GDM1 (cell line): ENCODE measurements around the gene RTL1.

Experiments used
- DNase-seq: peaks from one replicate; lab custom pipeline; 2025; lab: John Stamatoyannopoulos, UW

Gene RTL1

DNA sequence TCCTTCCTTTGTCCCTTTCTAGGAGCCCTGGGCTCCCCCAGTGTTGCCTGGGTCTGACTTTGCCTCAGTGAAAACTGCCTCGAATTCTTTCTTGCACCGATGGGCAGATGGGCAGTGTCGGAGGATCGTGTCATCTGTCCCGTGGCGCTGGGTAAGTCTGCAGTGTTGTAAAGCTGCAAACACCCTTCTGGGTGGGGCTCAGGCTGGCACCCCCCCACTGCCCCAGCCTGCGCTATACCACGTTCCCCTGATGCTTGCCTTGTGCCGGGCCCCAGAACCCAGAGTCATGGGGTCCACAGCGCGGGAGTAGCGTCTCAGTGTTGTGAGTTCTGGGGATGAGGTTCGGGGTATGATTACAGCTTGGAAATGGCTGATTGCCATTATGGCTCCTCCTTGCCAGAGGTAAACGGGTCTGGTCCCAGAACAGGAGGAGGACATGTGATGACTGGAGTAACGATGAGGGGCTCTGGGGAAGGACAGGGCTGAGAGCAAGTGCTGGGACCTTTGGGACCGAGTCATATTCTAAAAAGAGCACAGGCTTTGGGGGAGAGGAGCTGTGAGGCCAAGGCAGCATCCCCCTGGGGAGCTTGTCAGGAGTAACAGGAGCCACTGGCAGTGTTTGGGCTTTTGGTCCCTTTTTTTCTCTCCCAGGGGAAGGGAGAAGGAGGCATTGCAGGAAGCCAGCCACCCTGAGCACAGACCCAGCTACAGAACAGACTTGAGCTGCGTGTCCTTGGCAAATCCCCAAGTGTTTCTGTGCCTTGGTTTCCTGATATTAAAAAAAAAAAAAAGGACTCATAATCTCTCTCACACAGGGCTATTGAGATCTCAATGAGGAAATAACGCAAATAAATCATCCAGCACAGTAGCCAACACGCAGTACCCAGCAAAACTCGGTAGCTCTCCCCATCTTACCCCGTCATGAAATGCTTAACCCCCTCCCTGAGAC lies 4.3 kb downstream of the RTL1 start:
- DNase-seq = no peak

DNA sequence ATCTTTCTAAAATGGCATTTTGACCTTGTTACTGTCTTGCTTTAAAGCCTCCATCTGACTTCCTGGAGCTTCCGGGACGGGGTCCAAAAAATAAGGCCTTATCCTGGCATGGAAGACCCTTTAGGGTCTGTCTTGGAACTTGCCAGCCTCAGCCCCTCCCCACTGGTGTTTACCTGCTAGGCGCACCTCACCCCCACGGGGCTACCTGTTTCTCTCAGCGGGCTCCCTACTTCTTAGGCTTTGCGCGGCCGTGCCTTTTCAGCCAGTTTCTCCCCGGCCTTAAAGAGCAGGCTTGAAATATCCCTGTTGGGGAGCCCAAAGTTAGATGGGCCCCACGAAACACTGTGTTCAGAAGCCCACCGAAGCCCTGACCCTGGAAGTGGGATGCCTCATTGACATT lies 5.1 kb downstream of the RTL1 start:
- no peak for DNase-seq

DNA sequence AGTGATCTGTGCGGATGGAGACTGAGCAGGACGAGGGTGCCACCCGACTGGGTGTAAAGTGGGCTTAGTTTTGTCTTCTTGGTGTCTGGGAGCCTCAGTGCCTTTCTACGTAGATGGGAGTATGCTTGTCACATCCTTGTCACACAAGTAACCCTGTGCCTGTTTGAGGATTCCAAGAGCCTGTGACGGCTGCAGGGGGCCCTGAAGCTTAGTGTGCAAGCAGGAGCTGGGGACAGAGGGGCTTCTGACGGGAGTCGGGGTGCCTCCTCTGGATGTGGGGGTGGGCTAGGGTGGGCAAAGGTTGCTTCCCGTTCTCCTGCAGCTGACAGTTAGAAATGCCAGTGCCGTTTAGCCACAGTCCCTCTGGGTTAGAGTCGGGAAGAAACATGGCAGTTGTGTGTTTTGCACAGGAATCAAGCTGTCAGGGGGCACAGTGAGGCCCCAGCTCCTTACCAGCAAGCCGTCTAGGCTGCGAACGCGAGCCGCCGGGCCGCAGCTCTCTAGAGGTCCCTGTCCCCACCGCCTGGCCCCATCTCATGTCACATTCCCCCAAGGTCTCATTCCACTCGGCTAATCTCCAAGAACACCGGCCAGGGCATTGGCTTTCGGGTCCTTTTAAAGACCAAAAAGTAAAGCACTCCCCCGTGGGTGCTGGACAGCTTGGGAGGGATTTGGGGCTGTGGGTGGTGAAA lies 7.0 kb downstream of the RTL1 start:
- no peak for DNase-seq

DNA sequence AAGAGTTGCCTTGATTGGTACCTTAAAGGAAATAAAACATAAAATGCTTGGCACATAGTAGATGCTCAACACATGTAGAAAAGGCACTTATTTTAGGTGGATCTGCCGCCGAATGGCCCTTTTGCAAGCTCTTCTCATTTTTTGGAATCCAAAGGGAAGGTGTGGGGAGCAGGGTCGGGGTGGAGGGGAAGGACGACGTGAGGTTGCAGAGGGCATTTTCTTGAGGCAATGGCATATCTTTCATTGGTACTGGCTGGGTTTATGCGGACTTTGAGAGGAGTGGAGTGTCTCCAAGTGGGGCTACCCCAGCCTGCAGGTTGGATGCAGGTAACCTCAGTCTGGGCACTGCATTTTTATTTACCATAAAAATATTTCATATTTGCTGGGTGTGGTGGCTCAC lies 8.1 kb downstream of the RTL1 start:
- no peak for DNase-seq

DNA sequence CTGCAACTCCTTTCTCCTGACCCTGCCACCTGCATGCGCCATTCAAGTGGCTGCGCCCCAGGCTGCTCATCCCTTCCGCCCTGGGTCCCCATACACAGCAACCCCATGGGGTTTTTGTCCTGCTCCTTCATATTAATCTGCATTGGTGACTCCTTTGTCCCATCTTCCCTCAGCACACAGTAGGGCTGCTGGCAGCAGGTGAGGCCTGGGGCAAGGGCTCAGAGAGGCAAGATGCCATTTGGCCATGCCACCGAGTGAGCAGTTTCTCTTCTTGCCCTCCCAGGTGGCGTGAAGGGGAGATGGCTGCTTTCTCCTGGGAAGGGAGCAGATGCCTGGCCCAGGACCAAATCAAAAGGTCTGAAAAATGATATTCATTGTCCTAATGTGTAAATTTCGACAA lies 9.1 kb downstream of the RTL1 start:
- DNase-seq = no peak

DNA sequence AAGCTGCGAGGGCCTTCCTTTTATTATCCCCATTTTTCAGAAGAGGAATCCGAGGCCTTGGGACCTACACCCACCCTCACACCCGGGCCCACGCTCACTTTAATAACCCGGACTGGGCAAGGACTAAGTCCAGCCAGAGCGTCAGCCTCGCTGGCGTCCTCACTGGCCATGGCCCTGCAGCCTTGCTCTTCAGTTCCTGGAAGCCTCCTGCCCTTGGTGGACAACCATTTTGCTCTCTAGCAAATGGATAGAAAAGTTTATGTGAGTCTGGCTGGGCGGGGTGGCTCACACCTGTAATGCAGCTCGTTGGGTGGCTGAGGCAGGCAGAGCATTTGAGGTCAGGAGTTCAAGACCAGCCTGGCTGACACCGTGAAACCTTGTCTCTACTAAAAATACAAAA lies 9.8 kb downstream of the RTL1 start:
- DNase-seq = no peak

DNA sequence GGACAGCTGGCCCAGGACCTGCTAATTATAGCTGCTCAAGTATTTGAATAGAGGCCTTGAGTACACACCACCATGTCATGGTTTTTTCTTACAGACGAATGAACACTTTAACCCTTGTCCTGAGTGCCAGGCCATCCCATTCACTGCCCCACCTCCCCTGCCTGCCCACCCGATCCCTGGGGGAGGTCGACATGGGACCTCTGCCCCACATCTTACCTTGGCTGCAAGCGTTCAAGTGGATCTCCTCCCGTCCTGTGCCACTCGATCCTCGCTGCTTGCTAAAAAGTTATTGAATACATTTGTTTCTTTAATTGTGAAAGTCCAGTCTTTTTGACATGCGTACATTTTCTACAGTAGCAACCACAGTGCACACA lies 10.3 kb downstream of the RTL1 start:
- DNase-seq = no peak

DNA sequence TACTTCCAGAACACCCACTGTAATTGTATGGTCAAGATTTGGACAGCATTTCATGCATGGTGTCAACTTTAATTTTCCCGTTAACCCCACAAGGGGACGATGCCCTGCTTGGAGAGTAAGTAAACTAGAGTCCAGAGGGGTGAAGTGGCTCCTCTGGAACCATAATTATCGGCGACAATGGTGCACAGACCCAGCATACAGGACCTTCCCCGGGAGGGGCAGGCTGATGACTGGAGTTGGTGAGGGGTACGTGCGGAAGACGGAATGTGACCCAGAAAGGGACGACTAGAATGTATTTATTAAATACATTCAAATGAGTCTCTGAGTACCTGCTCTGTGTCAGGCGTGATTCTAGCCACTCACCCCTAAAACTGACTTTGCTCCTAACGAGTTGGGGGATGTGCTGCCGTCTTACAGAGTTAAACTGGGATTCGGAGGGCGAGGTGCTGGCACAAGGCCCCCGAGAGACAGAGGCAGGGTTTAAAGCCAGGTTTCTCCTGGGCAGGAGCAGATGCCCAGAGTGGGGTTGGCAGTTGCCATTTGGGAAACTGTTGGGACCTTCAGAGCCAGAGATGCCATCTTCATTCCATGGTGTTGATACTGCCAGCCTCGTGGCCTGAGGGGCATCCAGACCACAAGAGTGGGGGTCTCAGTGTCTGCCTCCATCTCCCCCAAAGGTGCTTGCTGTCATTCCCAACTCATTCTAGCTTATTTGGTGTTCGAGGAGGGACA lies 10.9 kb downstream of the RTL1 start:
- DNase-seq = no peak

DNA sequence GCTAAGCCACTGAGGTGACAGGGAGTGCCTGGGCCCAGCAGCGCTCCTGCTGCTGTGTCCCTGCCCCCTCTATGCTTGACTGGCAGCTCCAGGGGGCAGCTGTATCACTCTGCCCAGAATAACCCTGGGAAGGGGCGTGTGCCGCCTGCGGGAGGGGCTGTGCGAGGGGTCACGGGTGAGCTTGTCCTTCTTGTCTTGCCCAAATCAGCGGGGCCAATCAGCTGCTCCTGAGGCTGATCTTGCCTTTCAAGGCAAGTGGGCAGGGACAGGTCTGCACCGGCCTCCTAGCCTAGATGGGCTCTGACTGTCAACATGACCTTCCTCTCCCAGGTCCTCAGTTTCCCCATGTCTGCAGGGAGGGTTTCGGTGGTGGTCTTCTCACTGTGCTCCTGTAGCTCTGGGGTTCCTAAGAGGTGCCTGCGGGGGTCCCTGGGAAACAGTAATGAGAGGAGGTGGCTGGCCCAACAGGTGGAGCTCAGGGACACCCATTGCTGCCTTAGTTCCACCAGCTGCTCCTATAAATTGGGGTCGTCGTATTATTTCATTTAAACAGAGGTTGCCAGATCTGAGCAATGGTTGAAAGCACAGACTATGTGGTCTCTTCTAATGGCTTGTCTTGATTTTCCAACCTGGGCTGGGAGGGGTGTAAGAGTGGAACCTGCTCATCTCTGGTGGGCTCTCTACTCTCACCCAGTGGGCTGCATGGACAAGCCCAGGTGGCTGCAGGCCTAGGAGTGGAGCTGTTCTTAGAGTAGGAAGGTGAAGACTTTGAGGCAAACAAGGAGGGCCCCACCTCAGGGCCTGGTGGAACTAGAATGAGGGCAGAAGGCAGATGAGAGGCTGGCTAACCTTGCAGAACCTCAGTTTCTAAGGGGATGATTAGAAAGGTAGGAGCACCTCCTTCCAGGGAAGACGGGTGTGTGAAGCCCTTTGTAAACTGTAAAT lies 11.7 kb downstream of the RTL1 start:
- no peak for DNase-seq

DNA sequence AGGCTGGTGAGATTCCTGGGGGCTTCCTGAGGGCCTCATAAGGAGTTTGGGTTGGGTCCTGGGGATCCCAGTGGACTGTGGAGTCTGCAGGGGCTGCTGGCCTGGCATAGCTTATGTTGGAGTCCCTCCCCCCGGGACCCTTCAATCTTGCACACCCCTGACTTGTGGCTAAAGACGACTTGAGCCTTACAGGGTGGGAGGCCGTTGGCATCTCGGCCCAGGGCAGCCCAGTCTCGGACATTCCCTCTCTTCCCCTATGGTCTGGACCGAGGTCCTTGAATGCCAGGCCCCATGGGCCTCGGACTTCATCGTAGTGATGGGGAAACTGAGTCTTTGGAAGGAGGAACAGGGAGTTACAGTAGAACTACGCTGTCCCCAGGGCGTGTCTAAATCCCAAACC lies 12.5 kb downstream of the RTL1 start:
- DNase-seq = no peak

DNA sequence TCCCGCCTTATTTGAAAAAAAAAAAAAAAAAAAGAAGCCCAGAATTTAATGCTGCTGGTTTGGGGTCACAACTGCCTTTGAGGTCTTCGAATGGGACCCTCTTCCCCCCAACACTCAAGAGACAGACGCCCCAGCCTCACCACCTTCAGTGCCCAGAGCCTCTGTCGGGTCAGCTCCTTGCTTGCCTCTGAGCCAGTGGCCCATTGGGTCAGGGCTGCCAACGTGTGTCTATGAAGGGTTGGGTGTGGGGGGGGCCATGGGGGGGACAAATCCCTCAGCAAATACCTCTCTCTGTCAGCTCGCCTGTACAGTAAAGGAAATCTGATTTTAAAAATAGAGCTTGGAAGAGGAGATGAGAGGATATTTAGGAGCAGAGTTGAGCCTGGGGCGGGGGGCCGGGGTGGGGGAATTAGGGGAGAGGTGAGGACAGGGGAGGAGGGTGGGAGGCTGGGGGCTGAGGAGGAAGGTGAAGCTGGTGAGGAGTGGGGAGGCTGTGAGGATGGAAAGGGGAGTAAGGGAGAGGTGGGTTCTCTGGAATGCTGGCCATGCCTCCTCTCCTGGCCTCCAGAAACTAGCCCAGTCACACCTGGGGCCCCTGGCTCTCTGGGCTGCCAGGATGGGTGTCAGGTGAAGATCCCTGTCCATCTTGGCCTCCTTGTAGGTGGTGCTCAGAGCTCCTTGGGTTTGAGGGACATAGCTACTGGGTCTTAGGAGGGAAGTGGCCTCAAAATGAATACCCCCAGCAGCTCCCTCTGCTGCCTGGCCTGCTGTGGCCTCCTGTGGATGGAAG lies 13.3 kb downstream of the RTL1 start:
- no peak for DNase-seq

DNA sequence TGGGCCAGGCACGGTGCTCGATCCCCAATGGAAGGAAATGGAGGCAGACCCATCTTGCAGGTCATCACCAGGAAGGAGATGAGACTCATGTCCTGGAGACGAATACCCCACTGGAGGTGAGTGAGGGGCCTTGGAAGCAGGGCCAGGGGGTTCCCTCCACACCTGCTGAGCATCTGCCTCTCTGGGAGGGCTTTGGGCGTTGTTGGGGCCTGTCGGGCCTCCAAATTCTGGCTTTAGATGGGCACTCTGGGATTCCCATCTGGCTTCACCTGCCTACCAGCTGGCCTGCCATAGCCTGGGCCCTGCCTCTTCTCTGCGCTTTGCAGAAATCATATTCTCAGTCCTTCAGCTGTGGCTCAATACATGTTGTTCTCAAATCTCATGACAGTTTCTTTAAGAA lies 13.9 kb downstream of the RTL1 start:
- no peak for DNase-seq

DNA sequence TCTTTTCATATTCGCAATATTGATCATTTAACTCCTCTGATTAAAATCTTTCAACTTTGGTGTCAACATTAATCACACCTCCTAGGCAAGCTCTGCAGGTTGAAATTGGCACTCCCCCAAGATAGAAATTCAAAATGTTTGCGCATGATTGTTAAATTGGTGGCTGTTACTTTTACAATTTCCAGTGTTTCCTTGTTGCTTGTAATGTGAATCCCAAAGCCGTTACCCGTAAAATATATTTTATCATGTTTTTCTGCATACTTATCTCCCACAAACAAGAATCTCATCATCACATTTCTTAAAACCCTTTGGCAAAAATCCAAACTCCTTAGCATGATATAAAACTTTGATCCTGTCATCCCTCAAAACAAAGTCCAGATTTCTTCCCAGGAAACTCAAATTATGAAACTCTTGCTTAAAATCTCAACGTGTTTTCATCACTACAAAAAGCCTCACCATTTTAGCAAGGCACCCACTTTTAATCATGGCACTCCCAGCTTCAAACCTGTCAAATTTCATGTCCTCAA lies 14.7 kb downstream of the RTL1 start:
- DNase-seq = no peak

DNA sequence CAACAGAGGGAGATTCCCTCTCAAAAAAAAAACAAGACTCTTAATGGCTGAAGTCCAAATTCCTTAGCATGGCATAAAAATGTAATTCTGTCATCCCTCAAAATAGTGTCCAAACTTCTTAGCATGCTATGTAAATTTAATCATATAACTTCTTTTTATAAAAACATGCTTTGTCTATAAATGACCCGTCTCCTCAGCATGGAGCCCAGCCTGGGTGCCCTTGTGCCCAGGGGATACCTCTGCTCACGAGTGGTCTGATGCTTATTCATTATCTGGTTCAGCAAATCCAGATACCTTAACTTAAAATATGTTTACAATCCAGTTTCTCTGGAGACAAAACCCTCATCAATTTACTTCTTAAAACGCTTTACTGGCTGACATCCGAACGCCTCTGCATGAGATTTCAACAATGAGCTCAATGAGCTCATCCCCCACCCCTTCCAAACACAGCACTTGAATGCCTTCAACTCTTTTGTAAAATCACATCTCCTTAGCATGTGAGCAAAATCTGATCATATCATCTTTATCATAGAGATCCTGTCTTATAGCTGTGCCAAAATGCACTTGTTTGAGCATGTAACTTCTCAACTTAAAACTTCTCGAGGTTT lies 15.7 kb downstream of the RTL1 start:
- DNase-seq = no peak

DNA sequence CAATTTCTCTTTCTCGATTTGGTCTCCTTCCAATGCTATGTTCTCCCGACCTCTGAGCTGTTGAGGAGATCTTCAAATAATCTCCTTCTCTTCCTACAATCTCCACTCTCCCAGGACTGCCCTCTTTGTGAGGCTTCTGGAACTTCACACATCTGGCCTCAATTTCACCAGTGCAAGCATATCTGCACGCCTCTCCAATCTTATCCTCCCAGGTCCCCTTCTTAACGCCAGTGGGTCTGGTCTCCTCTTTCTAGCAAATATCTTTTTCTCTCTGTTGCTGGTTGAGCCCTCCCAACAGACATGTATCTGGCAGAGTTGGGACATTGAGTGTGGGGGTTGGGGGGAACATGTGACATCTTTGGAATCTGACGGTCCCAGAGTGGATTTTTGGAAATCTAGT lies 17.9 kb downstream of the RTL1 start:
- no peak for DNase-seq

DNA sequence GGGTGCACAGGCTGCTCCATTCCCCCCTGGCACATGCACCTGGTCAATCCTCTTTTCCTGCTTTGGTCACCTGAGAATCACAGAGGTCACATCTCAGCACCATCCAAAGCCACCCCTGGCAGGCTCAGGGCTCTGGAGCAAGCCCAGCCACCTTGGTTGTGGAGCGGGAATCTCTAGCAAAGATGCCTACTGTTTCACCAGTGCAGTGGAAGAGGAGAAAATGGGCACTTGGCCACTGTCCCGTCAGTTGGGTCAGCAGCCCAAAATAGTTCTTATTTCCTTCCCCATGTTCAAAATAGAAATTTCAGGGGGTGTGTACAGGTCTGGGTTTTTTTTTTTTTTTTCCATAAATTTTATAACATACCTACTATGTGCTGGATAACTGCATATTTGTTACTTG lies 18.3 kb downstream of the RTL1 start:
- no peak for DNase-seq

DNA sequence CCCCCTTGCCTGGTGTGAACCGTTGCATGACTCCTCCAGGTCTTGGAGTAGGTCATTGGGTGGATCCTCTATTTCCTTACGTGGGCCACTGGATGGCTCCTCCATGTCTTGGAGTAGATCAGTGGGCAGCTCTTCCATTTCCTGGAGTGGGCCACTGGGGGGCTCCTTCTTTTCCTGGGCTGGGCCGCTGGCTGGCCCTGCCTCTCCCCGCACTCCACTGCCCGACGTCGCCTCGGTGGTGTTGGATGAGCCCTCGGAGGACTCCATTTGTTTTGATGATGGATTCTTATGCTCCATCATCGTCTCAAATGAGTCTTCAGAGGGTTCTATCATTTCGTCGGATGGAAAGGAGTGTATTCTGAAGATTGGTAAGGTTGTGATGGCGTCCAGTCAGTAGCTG lies 19.1 kb downstream of the RTL1 start:
- DNase-seq = no peak

DNA sequence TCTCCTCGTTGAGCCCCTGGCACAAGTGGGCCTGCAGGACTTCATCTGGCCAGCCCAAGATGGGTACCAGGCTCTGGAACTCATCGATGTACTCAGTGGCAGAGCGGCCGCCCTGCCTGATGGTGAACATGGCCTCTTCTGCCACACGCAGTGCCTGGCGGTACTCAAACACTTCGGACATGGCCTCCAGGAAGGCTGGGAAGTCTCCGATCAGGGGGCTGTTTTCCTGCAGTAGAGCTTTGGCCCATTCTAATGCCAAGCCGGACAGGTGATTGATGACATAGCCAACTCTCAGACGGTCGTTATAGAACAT lies 19.8 kb downstream of the RTL1 start:
- DNase-seq = no peak

DNA sequence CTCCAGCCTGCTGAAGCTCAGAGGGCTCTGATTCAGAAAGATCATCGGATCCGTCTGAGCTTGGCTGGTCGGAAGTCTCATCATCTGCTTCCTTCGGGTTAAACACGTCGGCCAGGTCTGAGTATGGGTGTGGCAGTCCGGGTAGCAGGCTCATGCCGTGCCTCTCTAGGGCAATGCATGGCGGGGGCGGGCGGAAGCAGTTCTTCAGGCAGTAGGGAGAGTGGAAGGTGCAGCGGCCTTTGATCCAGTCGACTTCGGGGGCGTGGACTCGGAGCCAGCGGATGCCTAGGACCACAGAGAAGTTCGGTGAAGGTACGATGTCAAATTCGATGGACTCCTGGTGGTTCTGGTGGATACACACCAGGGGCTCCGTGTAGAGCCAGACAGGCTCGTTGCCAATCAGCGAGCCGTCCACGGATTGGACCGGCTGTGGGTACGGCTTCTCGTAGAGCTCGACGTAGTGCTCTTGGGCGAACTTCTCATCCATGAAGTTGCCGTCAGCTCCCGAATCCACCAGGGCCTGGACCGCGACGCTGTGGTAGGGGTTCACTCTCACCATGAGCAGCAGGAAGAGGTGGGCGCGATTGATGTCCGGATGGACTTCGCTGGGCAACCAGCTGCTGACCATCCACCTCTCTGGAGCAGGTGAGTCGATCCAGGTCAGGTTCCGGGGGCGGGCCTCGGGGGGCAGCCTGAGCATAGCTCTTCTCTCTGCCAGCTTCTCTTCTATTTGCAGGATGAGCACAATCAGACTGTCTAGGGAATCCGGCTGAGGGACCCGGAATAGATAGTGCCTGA lies 20.3 kb downstream of the RTL1 start:
- DNase-seq = no peak
